ENCODE measurements around the gene HEG1.

DNA sequence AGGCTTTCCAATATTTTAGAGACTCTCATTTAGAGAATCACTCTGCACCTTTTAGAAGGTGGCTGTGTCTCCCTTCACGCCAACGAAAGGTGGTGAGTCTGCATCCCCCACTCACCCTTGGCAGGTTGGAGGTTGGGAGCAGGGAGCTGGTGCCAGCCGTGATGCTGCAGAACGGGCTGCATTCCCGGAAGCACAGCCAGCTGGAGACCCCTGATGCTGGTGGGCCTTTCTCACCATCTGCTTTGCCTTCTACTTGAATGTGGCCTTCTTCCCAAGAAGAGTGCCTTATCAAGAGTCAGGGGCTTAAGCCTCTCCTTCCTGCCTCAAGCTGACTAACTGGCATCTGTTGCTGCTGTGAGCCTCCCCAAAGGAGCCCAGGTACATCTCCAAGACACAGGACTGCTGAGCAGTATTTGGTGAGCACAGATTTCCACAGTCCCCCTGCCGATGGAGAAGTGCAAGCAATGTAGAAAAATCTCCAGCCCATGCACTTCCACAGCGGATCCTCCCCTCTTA, 17.7 kb upstream of the HEG1 start:
- TF ChIP-seq, protein P1, sequence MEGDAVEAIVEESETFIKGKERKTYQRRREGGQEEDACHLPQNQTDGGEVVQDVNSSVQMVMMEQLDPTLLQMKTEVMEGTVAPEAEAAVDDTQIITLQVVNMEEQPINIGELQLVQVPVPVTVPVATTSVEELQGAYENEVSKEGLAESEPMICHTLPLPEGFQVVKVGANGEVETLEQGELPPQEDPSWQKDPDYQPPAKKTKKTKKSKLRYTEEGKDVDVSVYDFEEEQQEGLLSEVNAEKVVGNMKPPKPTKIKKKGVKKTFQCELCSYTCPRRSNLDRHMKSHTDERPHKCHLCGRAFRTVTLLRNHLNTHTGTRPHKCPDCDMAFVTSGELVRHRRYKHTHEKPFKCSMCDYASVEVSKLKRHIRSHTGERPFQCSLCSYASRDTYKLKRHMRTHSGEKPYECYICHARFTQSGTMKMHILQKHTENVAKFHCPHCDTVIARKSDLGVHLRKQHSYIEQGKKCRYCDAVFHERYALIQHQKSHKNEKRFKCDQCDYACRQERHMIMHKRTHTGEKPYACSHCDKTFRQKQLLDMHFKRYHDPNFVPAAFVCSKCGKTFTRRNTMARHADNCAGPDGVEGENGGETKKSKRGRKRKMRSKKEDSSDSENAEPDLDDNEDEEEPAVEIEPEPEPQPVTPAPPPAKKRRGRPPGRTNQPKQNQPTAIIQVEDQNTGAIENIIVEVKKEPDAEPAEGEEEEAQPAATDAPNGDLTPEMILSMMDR (IDR thresholded peaks at IDR 0.05; ENCODE audit: low read length): no peak
- TF ChIP-seq EZH2phosphoT487 (IDR thresholded peaks at IDR 0.05; ENCODE audit: low read length) (no peak), EZH2 (optimal IDR thresholded peaks at IDR 0.05; ENCODE audit: low read depth, low read length) (no peak)
